ENCODE data around the gene AP3B2.
"Not testable (repeated sequence)": the region's sequence is repeated elsewhere in the genome, so short reads cannot be mapped to it uniquely, and the experiment has no call there.

The AP3B2 gene, protein sequence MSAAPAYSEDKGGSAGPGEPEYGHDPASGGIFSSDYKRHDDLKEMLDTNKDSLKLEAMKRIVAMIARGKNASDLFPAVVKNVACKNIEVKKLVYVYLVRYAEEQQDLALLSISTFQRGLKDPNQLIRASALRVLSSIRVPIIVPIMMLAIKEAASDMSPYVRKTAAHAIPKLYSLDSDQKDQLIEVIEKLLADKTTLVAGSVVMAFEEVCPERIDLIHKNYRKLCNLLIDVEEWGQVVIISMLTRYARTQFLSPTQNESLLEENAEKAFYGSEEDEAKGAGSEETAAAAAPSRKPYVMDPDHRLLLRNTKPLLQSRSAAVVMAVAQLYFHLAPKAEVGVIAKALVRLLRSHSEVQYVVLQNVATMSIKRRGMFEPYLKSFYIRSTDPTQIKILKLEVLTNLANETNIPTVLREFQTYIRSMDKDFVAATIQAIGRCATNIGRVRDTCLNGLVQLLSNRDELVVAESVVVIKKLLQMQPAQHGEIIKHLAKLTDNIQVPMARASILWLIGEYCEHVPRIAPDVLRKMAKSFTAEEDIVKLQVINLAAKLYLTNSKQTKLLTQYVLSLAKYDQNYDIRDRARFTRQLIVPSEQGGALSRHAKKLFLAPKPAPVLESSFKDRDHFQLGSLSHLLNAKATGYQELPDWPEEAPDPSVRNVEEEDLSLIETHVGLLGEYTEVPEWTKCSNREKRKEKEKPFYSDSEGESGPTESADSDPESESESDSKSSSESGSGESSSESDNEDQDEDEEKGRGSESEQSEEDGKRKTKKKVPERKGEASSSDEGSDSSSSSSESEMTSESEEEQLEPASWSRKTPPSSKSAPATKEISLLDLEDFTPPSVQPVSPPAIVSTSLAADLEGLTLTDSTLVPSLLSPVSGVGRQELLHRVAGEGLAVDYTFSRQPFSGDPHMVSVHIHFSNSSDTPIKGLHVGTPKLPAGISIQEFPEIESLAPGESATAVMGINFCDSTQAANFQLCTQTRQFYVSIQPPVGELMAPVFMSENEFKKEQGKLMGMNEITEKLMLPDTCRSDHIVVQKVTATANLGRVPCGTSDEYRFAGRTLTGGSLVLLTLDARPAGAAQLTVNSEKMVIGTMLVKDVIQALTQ

GRCh38 chr15:82709421-82710207 is at the start of gene AP3B2:
TSS of gene AP3B2 (minus strand) at chr15:82709875. CDS start at chr15:82709706, 169 bp downstream.
- DNase-seq: peak; percentile 81

- no peak for DNase-seq
Measured at GRCh38 chr15:82751308-82751707, 41.6 kb upstream of the AP3B2 start.

GRCh38 chr15:82750831-82751180 is 41.1 kb upstream of the AP3B2 start:
- peak; percentile 22 for DNase-seq

DNA sequence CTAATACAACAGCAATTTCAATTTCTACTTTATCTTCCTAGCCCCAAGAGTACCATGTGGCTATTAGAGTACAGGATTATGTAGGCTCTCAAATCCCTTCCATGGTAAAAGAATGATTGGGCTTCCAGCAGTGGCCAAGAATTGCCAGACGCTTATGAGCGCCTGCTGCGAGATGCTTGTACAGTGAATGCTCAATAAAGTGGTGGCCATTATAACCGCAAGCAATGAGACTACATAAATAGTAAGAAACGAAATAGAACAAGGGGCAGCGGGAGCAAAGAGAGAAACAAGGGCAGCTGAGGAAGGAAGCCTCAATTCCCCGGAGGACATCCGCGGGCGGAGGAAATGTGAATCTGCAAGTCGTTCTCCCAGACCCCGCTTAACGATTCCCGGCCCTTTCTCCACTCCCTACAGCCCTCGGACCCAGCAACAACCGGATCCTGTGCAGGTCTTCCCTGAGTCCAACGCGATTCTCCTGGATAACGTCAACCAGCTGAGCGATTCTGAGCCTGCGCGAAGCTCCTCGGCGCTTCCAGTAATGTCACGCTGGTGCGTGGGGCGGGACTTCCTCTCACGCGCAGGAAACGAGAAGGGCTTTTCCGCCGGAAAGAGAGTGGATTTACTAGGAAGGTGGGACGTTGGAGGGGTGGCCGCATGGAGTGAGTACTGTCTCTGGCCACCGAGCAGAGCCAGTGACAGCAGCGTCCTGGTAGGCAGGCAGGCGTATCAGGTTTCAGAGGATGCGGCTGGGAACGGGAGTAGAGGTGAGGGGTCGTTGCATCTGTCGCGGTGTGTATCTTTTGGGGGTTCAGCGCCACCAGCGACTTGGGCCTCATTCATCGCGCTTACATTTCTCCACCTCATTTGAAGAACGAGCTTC is 40.5 kb upstream of the AP3B2 start:
- peak; percentile 93 for DNase-seq

GRCh38 chr15:82748315-82748714 is 38.6 kb upstream of the AP3B2 start:
- DNase-seq: no peak

DNA sequence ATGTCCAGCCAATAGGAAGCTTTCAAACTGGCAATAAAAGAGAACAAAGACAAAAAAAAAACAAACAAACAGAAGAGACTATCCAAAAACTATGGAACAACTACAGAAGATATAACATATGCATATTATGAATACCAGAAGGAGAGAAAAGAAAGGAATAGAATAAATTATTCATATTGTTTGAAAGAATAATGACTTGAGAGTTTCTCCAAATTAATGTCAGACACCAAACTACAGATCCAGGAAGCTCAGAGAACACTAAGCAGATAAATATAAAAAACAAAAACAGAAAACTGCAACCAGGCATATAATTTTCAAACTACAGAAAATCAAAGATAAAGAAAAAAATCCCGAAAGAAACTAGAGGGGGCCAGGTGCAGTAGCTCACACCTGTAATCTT is 34.1 kb upstream of the AP3B2 start:
- no peak for DNase-seq

DNA sequence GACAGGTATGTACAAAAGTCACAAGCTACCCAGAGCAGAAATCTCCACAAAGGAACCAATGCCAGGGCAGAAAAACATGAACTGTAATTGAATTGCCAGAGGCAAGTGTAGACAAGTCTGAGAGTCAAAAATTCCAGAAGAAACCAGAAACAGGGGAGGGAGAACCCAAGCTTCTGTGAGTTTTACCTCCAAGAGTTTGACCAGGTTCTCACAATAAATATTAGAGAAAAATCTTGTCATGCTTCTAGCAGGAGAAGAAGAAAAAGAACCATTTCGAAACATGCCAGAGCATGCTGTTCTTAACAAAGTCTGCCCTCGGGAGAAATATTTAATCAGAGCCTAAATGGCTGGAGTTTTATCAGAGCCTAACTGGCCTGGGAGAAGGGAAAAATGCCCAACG is 32.5 kb upstream of the AP3B2 start:
- no peak for DNase-seq

DNA sequence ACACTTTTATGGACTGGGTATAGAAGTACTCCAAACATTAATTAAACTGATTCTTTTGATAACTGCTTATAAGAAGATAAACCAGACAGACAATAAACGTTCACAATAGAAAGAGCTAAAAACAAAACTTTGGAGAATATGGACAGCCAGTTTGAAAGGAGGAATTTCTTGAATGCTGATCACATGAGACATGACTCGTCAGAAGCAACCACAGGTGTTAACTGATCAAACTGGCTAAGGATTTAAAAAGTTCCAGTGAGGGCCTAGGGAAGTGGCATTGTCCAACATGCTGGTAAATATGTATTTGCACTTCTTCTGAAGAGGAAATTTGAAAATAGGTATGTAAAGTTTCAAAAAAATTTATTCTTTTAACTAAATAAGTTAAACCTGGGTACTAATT is 29.4 kb upstream of the AP3B2 start:
- no peak for DNase-seq

DNA sequence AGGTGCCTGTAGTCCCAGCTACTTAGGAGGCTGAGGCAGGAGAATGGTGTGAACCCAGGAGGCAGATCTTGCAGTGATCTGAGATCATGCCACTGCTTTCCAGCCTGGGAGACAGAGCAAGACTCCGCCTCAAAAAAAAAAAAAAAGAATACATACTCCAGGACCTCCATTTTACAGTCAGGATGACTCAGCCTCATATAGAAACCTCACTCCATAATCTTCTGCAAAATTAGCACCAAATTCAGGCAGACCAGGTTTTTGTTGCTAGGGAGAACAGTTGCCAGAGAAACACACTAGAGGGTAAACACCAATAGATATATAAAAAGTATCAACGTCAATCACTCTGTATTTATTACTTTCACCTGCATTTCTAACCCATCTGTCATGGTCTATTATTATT is 28.3 kb upstream of the AP3B2 start:
- no peak for DNase-seq

- DNase-seq: peak; percentile 20
Measured at GRCh38 chr15:82731527-82731926, 21.9 kb upstream of the AP3B2 start.

DNA sequence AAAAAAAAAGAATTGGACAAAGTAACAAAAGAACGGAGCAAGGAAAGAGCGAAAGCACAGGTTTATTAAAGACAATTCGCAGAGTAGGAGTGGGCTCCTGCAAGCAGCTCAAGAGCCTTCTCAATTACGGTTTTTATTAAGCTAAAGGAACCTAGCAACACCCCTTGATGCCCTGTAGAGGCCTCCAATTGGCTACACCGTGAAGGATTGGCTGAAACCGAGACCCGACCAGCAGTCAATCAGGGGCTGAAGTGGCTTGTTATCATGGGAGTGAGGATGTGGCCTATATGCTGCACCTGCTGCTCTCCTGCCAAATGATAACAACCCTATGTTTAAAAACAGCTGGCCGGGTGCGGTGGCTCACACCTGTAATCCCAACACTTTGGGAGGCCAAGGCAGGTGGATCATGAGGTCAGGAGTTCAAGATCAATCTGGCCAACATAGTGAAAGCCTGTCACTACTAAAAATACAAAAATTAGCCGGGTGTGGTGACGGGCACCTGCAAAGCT is 20.4 kb upstream of the AP3B2 start:
- no peak for DNase-seq

GRCh38 chr15:82726816-82727215 is 17.1 kb upstream of the AP3B2 start:
- no peak for DNase-seq

GRCh38 chr15:82715003-82715402 is 5.3 kb upstream of the AP3B2 start:
- DNase-seq: no peak

DNA sequence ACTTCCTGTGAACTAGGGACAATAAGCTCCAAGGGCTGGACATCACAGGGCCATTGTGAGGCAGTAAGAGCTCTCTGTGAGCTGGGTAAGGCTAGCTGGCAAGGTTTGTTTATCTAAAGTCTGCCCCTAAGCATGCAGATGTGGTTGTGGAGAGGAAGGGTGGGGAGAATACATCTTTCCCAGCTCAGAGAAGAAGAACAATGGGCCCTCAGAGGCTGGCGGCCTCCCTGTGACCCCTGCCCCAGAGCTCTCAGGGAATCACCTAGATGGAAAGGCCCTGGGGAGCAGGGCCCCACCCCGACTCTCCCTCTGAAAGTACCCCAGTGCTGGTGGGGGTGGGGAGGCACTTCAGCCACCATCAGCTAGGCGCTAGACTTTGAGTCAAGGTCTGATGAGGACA is 4.3 kb upstream of the AP3B2 start:
- DNase-seq: no peak

- no peak for DNase-seq
Measured at GRCh38 chr15:82712036-82712435, 2.4 kb upstream of the AP3B2 start.

DNA sequence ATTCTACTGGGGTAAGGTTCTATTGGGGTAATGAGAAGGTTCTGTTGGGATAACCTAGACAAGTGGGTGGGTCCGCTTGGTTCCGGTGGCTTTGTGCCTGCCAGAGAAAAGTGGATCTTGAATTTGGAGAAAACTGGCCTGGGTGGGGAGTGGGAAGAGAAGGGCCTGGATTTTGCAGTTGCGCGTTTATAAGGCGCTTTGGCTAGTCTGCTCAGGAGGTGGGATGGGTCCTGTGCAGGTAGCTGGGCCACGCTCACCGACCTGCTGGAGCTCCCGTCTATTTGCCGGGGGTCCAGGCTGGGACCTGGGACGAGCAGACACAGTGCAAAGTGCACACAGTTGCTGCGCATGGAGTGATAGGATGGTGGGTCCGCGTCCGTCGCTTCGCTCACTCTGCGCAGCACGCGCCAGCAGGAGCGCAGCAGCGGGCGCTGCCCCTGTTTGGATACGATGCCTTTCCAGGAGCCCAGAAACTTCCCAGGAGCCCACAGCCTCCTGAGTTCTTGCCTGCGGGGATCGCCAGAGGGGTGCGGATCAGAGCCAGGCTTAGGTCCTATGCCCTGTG is 1.3 kb upstream of the AP3B2 start:
- DNase-seq: no peak

DNA sequence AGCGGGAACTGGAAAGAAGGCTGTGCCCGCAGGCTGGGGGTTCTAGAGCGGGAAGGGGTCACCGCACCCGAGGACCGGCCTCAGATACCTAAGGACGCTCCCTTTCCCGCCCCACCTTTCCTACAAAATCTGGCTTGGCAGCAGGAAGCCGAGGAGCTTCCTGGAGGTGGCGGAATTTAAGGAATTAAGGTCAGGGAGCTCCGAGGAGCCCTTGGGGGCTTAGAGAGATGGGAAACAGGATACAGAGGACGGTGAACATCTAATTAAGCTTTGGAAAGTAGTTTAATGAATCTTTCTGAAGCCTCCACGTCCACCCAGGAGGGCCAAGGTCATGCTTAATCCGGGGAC is 507 bp upstream of the AP3B2 start:
- no peak for DNase-seq

DNA sequence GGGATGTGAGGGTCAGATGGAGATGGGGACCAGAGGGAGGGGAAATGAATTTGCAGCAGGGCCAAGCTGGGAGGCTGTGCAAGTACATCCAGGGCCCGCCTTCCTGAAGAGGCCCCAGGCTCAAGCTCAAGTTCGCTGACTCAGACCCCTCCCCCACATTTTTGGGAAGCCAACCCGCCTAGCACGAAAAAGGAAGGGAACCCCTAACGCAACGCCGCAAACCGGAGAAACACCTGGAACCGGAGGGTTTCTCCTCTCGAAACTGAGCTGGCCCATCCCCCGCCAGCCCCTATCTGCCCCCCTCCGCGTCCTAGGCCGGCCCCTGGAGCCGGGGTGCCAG is 624 bp downstream of the AP3B2 start:
- DNase-seq: peak; percentile 3

DNA sequence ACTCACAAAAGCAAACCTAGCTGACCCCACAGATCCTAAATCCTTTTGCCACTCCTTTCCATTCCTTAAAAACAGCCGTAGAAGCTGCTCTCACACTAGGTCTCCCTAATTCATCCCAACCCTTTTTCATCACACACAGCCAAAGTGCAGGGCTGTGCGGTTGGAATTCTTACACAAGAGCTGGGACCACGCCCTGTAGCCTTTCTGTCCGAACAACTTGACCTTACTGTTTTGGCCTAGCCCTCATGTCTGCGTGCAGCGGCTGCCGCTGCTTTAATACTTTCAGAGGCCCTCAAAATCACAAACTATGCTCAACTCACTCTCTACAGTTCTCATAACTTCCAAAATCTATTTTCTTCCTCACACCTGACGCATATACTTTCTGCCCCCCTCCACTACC is 3.8 kb downstream of the AP3B2 start:
- not testable (repeated sequence) for DNase-seq

DNA sequence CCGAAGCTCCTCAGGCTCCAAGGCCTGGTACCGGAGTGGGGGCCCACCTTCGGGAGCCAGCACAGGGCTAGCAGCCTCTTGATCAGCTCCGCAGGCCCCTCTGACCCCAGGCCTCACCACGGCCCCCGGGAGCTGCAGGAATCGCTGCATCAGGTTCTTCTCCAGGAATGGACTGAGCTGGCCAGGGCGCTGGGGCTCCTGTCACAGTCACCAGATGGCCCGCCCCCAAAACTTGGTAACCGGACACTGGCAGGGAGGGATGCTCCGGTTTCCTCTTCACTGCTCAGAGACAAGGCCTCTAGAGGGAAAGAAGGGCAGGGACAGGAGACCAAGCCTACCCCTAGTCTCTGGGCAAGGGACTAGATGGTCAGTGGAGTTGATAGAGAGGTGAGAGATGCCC is 9.9 kb downstream of the AP3B2 start:
- no peak for DNase-seq

DNA sequence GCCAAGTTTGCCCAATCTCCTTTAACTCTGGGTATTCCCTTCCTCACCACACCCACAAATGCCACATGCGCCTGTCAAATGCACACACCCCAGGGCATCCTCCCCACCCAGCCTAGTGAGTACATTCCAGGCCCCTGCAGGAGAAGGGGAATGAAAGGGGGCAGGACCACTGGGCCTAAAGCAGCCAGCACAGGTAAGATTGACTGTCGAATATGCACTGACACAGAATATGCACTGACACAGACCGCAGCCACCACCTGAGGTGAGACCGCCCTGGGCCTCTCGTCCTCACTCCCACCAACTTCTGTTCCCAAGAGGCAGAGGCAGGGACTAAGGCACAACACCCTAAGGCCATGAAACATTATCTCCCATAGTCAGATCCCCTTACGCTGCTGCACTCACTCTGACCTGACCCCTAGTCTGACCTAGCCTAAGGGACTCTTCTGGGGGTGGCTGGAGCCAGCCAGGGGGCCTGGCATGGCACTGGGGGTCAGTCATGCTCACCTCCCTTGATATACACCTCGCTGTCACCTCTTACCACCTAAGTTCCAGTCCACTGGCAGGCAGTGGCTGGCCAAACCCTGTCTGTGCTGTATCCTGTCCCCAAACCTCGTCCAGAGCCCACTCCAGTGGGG is 10.8 kb downstream of the AP3B2 start:
- DNase-seq: no peak
